PFSK-1 (cell line): ENCODE results near the gene PPP4R4.

Experiments used
- FOXP2 ChIP-seq: optimal IDR thresholded peaks from 2 replicates; pipeline ENCODE3; 2011; ENCODE audit warnings: borderline replicate concordance, control low read depth, inconsistent platforms; ENCODE audit not compliant: insufficient read depth; ENCODE audit errors: extremely low read length, extremely low read depth
- POLR2AphosphoS5 ChIP-seq: IDR thresholded peaks from 2 replicates; pipeline ENCODE4 v1.6.1; 2012; ENCODE audit warnings: low read depth, mild to moderate bottlenecking, control low read depth, low read length, moderate library complexity
- SIN3A ChIP-seq: IDR thresholded peaks from 2 replicates; pipeline ENCODE4 v1.6.1; 2012; ENCODE audit warnings: mild to moderate bottlenecking, low read length, moderate library complexity, borderline replicate concordance; ENCODE audit not compliant: insufficient read depth
- TAF1 ChIP-seq: IDR thresholded peaks from 2 replicates; pipeline ENCODE4 v1.6.1; 2012; ENCODE audit warnings: low read length, control low read depth, borderline replicate concordance; ENCODE audit not compliant: insufficient read depth
- TF ChIP-seq, protein P1 (sequence below), 2 experiments: IDR thresholded peaks; 2 replicates each; pipeline versions ENCODE4 v1.6.1 to v1.8.0; 2011 to 2012; ENCODE audit warnings: low read depth in 2 of 2, low read length in 2 of 2, control low read depth in 1 of 2, inconsistent platforms in 1 of 2, mild to moderate bottlenecking in 1 of 2, moderate library complexity in 1 of 2; ENCODE audit not compliant: insufficient read depth in 1 of 2

DNA sequence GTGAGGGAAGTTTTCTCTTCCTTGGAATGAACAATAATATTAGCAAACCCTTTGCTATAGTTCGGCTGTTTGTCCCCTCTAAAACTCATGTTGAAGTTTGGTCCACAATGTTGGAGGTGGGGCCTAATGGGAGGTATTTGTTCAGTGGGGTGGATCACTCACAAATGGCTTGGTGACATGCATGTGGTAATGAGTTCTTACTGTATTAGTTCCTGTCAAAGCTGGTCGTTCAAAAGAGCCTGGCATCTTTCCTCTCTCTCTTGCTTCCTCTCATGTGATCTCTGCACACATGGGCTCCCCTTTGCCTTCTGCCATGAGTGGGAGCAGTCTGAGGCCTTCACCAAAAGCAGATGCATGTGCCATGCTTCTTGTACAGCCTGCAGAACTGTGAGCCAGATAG, 13.1 kb upstream of the PPP4R4 start:
- TF ChIP-seq POLR2AphosphoS5 (no peak), SIN3A (no peak), TAF1 (no peak), FOXP2 (no peak)
- TF ChIP-seq, protein P1, sequence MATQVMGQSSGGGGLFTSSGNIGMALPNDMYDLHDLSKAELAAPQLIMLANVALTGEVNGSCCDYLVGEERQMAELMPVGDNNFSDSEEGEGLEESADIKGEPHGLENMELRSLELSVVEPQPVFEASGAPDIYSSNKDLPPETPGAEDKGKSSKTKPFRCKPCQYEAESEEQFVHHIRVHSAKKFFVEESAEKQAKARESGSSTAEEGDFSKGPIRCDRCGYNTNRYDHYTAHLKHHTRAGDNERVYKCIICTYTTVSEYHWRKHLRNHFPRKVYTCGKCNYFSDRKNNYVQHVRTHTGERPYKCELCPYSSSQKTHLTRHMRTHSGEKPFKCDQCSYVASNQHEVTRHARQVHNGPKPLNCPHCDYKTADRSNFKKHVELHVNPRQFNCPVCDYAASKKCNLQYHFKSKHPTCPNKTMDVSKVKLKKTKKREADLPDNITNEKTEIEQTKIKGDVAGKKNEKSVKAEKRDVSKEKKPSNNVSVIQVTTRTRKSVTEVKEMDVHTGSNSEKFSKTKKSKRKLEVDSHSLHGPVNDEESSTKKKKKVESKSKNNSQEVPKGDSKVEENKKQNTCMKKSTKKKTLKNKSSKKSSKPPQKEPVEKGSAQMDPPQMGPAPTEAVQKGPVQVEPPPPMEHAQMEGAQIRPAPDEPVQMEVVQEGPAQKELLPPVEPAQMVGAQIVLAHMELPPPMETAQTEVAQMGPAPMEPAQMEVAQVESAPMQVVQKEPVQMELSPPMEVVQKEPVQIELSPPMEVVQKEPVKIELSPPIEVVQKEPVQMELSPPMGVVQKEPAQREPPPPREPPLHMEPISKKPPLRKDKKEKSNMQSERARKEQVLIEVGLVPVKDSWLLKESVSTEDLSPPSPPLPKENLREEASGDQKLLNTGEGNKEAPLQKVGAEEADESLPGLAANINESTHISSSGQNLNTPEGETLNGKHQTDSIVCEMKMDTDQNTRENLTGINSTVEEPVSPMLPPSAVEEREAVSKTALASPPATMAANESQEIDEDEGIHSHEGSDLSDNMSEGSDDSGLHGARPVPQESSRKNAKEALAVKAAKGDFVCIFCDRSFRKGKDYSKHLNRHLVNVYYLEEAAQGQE (IDR thresholded peaks at IDR 0.05; ENCODE audit: insufficient read depth in 1 of 2, low read depth in 2 of 2, low read length in 2 of 2), result no peak
